Liver (tissue), 9 donors: ENCODE results near the gene FAM149B1. TPM values are rescaled to one million over a fixed set of nuclear protein-coding genes. Genes with fewer than 3 reads are reported as not detected.

ENCODE experiments used
- DNase-seq: peaks from one replicate; pipeline ENCODE4 v3.0.0-alpha.2; 2017; ENCODE audit warnings: low spot score
- H3K27ac ChIP-seq, 2 donors: one replicate each; pipeline ENCODE4 v1.7.0; 2013; ENCODE audit warnings: inconsistent platforms in 2 of 2, low read length in 2 of 2, control low read depth in 1 of 2, low read depth in 1 of 2, mild to moderate bottlenecking in 1 of 2
- H3K27me3 ChIP-seq, 4 donors: one replicate each; pipeline versions ENCODE4 v1.6.1 to v1.7.0; 2013; ENCODE audit warnings: low read length in 3 of 4, inconsistent platforms in 1 of 4, mild to moderate bottlenecking in 1 of 4, moderate library complexity in 1 of 4; ENCODE audit not compliant: control insufficient read depth in 4 of 4, insufficient read depth in 4 of 4
- H3K36me3 ChIP-seq, 4 donors: one replicate each; pipeline versions ENCODE4 v1.6.1 to v1.7.0; 2013; ENCODE audit warnings: low read length in 3 of 4, mild to moderate bottlenecking in 3 of 4, low read depth in 1 of 4, moderate library complexity in 1 of 4; ENCODE audit not compliant: control insufficient read depth in 4 of 4, insufficient read depth in 3 of 4
- H3K4me1 ChIP-seq, 4 donors: one replicate each; pipeline versions ENCODE4 v1.6.1 to v1.7.0; 2013; ENCODE audit warnings: low read length in 3 of 4, mild to moderate bottlenecking in 3 of 4, moderate library complexity in 1 of 4; ENCODE audit not compliant: control insufficient read depth in 4 of 4, insufficient read depth in 4 of 4
- H3K4me3 ChIP-seq, 3 donors: one replicate each; pipeline versions ENCODE4 v1.6.1 to v1.7.0; 2013; ENCODE audit warnings: low read length in 3 of 3, control low read depth in 1 of 3, low read depth in 1 of 3, mild to moderate bottlenecking in 1 of 3
- H3K9ac ChIP-seq, 2 donors: one replicate each; pipeline ENCODE4 v1.7.0; 2013; ENCODE audit warnings: low read length in 2 of 2, mild to moderate bottlenecking in 2 of 2, moderate library complexity in 2 of 2, control low read depth in 1 of 2, low read depth in 1 of 2
- H3K9me3 ChIP-seq, 4 donors: one replicate each; pipeline versions ENCODE4 v1.6.1 to v1.7.0; 2013; ENCODE audit warnings: low read length in 3 of 4; ENCODE audit not compliant: control insufficient read depth in 4 of 4
- EGR1 ChIP-seq, 2 donors: IDR thresholded peaks; 2 replicates each; pipeline ENCODE4 v1.6.1; 2016 to 2018; ENCODE audit warnings: antibody characterized with exemption in 2 of 2, low read depth in 2 of 2
- FOXA2 ChIP-seq: IDR thresholded peaks from 2 replicates; pipeline ENCODE4 v1.6.1; 2016; ENCODE audit warnings: antibody characterized with exemption
- GABPA ChIP-seq, 2 donors: IDR thresholded peaks in 1 of 2; conservative IDR thresholded peaks in 1 of 2; 2 replicates each; pipeline ENCODE4 v1.6.1; 2016; ENCODE audit warnings: antibody characterized with exemption in 2 of 2, mild to moderate bottlenecking in 1 of 2, moderate library complexity in 1 of 2
- HNF4A ChIP-seq, 2 donors: conservative IDR thresholded peaks; 2 replicates each; pipeline ENCODE4 v1.6.1; 2016; ENCODE audit warnings: antibody characterized with exemption in 2 of 2, mild to moderate bottlenecking in 2 of 2
- HNF4G ChIP-seq: IDR thresholded peaks from 2 replicates; pipeline ENCODE4 v1.6.1; 2016; ENCODE audit warnings: antibody characterized with exemption
- JUND ChIP-seq, 2 donors: IDR thresholded peaks; 2 replicates each; pipeline ENCODE4 v1.6.1; 2016; ENCODE audit warnings: antibody characterized with exemption in 2 of 2
- REST ChIP-seq: IDR thresholded peaks from 2 replicates; pipeline ENCODE4 v1.6.1; 2016; ENCODE audit warnings: antibody characterized with exemption, mild to moderate bottlenecking
- RXRA ChIP-seq, 2 donors: IDR thresholded peaks; 2 replicates each; pipeline ENCODE4 v1.6.1; 2017 to 2018; ENCODE audit warnings: antibody characterized with exemption in 2 of 2, mild to moderate bottlenecking in 1 of 2
- SP1 ChIP-seq: IDR thresholded peaks from 2 replicates; pipeline ENCODE4 v1.6.1; 2018; ENCODE audit warnings: antibody characterized with exemption, mild to moderate bottlenecking
- YY1 ChIP-seq: IDR thresholded peaks from 2 replicates; pipeline ENCODE4 v1.6.1; 2016; ENCODE audit warnings: antibody characterized with exemption, mild to moderate bottlenecking
- ZBTB33 ChIP-seq: IDR thresholded peaks from 2 replicates; pipeline ENCODE4 v1.6.1; 2016; ENCODE audit warnings: antibody characterized with exemption
- WGBS: extraction: QIAGEN DNeasy Blood & Tissue Kit; methylation state at CpG from one replicate; pipeline ENCODE4 v1.1.7; 2013; 5-methylcytosine and 5-hydroxymethylcytosine counted together
- polyA plus RNA-seq, 2 donors: library from polyadenylated mRNA; stranded (reverse) in 1 of 2; unstranded in 1 of 2; fragments of 200-250 nt in 1 of 2; fragments of >200 nt in 1 of 2; fragmentation: Nextera tagmentation in 1 of 2; extraction: Ambion mirVana in 1 of 2; gene quantifications; one replicate each; pipeline versions ENCODE4 v1.2.1 to v1.2.3, GENCODE V29; 2013 to 2015
- total RNA-seq, 2 donors: library from RNA; depleted of rRNA; stranded (reverse); fragments of >200 nt; gene quantifications; one replicate each; pipeline ENCODE4 v1.2.3, GENCODE V29; 2014
- TF ChIP-seq, protein P1 (sequence below): IDR thresholded peaks from 2 replicates; pipeline ENCODE4 v1.6.1; 2016; ENCODE audit warnings: antibody characterized with exemption
- TF ChIP-seq, protein P2 (sequence below): IDR thresholded peaks from 2 replicates; pipeline ENCODE4 v1.6.1; 2016; ENCODE audit warnings: antibody characterized with exemption
- TF ChIP-seq, protein P3 (sequence below): fragments of 150-350 bp; IDR thresholded peaks from 2 replicates; pipeline ENCODE4 v1.5.1; 2017; ENCODE audit warnings: improper control_type of control experiment, low read depth, low read length; ENCODE audit not compliant: missing input control
- donor health status: healthy.
- donor health status: healthy.
- donor health status: healthy.
- donor health status: healthy.
- donor health status: healthy.

FAM149B1 gene
- total and polyA plus RNA-seq, 4 donors, result 7.3 to 12.9 (median 9.1) TPM

- peak overlapping the region in 1 of 2 donors; percentile 49 for H3K9ac ChIP-seq
- H3K27ac ChIP-seq, result peak overlapping the region; percentile 45 to 71
- no peaks in the 10 kb centered on the region for H3K27me3 ChIP-seq
- DNase-seq, result no peak
- H3K36me3 ChIP-seq, result peaks cover 3 to 13% (median 9%) of the 10 kb centered on the region in 4 donors
- no peak for TF ChIP-seq FOXA2
- TF ChIP-seq EGR1 (IDR thresholded peaks at IDR 0.05; ENCODE audit: low read depth in 2 of 2), result no peak
- TF ChIP-seq YY1, result no peak
- TF ChIP-seq REST, result no peak
- TF ChIP-seq, protein P1, sequence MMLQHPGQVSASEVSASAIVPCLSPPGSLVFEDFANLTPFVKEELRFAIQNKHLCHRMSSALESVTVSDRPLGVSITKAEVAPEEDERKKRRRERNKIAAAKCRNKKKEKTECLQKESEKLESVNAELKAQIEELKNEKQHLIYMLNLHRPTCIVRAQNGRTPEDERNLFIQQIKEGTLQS, result no peak
- no peak for TF ChIP-seq HNF4A (conservative IDR thresholded peaks at IDR 0.05)
- no peak for TF ChIP-seq RXRA (IDR thresholded peaks at IDR 0.05)
- TF ChIP-seq SP1, result no peak
- no peak for TF ChIP-seq ZBTB33
- TF ChIP-seq GABPA (IDR thresholded peaks at IDR 0.05 in 1 of 2, conservative IDR thresholded peaks at IDR 0.05 in 1 of 2), result no peak
- no peak for TF ChIP-seq JUND (IDR thresholded peaks at IDR 0.05)
- TF ChIP-seq HNF4G, result no peak
- TF ChIP-seq, protein P2, sequence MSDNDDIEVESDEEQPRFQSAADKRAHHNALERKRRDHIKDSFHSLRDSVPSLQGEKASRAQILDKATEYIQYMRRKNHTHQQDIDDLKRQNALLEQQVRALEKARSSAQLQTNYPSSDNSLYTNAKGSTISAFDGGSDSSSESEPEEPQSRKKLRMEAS, result no peak
- TF ChIP-seq, protein P3, sequence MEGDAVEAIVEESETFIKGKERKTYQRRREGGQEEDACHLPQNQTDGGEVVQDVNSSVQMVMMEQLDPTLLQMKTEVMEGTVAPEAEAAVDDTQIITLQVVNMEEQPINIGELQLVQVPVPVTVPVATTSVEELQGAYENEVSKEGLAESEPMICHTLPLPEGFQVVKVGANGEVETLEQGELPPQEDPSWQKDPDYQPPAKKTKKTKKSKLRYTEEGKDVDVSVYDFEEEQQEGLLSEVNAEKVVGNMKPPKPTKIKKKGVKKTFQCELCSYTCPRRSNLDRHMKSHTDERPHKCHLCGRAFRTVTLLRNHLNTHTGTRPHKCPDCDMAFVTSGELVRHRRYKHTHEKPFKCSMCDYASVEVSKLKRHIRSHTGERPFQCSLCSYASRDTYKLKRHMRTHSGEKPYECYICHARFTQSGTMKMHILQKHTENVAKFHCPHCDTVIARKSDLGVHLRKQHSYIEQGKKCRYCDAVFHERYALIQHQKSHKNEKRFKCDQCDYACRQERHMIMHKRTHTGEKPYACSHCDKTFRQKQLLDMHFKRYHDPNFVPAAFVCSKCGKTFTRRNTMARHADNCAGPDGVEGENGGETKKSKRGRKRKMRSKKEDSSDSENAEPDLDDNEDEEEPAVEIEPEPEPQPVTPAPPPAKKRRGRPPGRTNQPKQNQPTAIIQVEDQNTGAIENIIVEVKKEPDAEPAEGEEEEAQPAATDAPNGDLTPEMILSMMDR, result no peak
- peak overlapping the region; percentile 78 to 92 (median 83) for H3K4me3 ChIP-seq
- H3K4me1 ChIP-seq, result peaks cover 8 to 41% (median 37%) of the 10 kb centered on the region in 4 donors
- H3K9me3 ChIP-seq, result no peaks in the 10 kb centered on the region
- WGBS, result 22% methylated on average over 4 of the region's 4 CpGs
Observed at GRCh38 chr10:73247509-73248258, 79.8 kb downstream of the FAM149B1 start.
